ENCODE results near the gene C1QTNF5. TPM values are rescaled to one million over a fixed set of nuclear protein-coding genes. Genes with fewer than 3 reads are reported as not detected.

C1QTNF5 gene
- total and polyA plus RNA-seq, 2 of the 8 experiments (the other 6 are each of a cell fraction or from before 2014, with no cell fraction given) = 2.2 to 2.7 TPM

DNA sequence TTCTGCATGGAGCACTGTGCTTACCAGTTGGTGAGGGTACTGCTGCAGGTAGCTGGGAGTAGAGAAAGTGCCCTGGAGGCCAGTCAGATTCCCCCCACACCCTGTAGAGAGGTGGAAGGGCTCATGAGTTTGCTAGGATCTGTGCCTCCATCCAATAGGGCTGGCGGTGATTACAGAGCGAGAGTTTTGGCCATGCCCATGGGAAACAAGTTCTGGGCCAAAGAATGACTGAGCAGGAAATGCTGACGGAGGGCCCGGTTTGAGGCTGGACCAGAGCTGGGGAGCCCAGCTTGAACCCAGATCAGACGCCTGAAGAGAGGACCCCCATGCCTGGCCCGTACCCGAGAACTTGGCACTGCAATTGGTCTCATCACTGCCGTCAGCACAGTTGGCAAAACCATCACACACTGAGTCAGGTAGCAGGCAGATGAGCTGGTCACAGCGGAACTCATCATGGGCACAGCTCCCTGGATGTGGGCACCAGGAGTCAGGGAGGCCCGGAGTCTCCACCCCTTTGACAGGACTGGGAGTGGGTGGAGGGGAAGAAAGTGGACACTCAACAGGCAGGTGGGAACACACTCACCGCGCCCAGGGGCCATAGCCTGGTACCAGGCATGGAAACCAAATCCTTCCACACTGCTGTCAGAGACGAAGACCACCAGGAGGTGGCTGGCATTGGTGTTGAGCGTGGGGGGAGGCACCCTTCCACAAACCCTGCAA, 3.8 kb upstream of the C1QTNF5 start (continued):
- no peak for TF ChIP-seq POU5F1 (IDR thresholded peaks at IDR 0.05; ENCODE audit: low read depth, low read length)
- TF ChIP-seq ZNF274 (IDR thresholded peaks at IDR 0.05; ENCODE audit: borderline replicate concordance, extremely low read depth, low read length) = no peak
- no peak for TF ChIP-seq HDAC6 (IDR thresholded peaks at IDR 0.05; ENCODE audit: low read depth, low read length)

Data from H1 (cell line).